ENCODE data around the gene FOXRED2. TPM values are rescaled to one million over a fixed set of nuclear protein-coding genes. Genes with fewer than 3 reads are reported as not detected.

Gene FOXRED2
- polyA plus RNA-seq, 1 of the 3 experiments (the other 2 are of a cell fraction) = 7.9 TPM

GRCh38 chr22:36550701-36551495 lies 44.1 kb upstream of the FOXRED2 start (continued):
- TF ChIP-seq TCF12 (IDR thresholded peaks at IDR 0.05) (no peak), FOXJ3 (CRISPR knock-in tag; IDR thresholded peaks at IDR 0.05) (no peak), USF2 (IDR thresholded peaks at IDR 0.05; ENCODE audit: borderline replicate concordance, low read depth, low read length) (no peak), RCOR1 (IDR thresholded peaks at IDR 0.05; ENCODE audit: low read length) (no peak), RXRA (IDR thresholded peaks at IDR 0.05; ENCODE audit: borderline replicate concordance, low read depth) (no peak), RFX5 (IDR thresholded peaks at IDR 0.05; ENCODE audit: low read length) (no peak)

GRCh38 chr22:36549033-36549432 lies 42.2 kb upstream of the FOXRED2 start:
- TF ChIP-seq GABPA (IDR thresholded peaks at IDR 0.05; ENCODE audit: low read depth) = no peak
- TF ChIP-seq EP300 (IDR thresholded peaks at IDR 0.05; ENCODE audit: borderline replicate concordance in 1 of 2, low read depth in 1 of 2, low read length in 1 of 2) = no peak
- no peak for TF ChIP-seq IRF3 (IDR thresholded peaks at IDR 0.05; ENCODE audit: low read depth, low read length)
- TF ChIP-seq GATA2 (CRISPR knock-in tag; IDR thresholded peaks at IDR 0.05) = no peak
- TF ChIP-seq PBX3 (IDR thresholded peaks at IDR 0.05) = no peak
- TF ChIP-seq FOXM1 (IDR thresholded peaks at IDR 0.05; ENCODE audit: low read depth) = no peak
- TF ChIP-seq TAF1 (IDR thresholded peaks at IDR 0.05; ENCODE audit: borderline replicate concordance, low read depth, low read length) = no peak
- no peak for TF ChIP-seq USF1 (IDR thresholded peaks at IDR 0.05; ENCODE audit: borderline replicate concordance, low read depth)
- no peak for TF ChIP-seq TCF12 (IDR thresholded peaks at IDR 0.05)
- no peak for TF ChIP-seq YY1 (IDR thresholded peaks at IDR 0.05; ENCODE audit: low read depth)
- TF ChIP-seq REST (IDR thresholded peaks at IDR 0.05; ENCODE audit: low read depth, low read length) = no peak
- TF ChIP-seq ELF1 (IDR thresholded peaks at IDR 0.05) = no peak
- TF ChIP-seq RXRA (IDR thresholded peaks at IDR 0.05; ENCODE audit: borderline replicate concordance, low read depth) = no peak
- no peak for TF ChIP-seq RCOR1 (IDR thresholded peaks at IDR 0.05; ENCODE audit: low read length)
- Histone ChIP-seq H4K20me1 (ENCODE audit: insufficient read depth) (no peaks in the 10 kb centered on the region), H3K4me2 (no peak overlapping the region), H3F3A (replicated peaks; ENCODE audit: insufficient read depth) (peaks cover 11% of the 10 kb centered on the region), H3K79me2 (ENCODE audit: insufficient read depth) (no peaks in the 10 kb centered on the region), H3K9me3 (no peaks in the 10 kb centered on the region), H3K4me1 (ENCODE audit: control insufficient read depth in 1 of 2, insufficient read depth in 2 of 2, low read depth in 1 of 2, low read length in 1 of 2) (peaks cover 0 to 2% of the 10 kb centered on the region in 2 experiments; a peak in 1 of 4 replicates), H3K9me2 (no peaks in the 10 kb centered on the region), H3K36me3 (replicated peaks in 1 of 2; ENCODE audit: control insufficient read depth in 1 of 2, insufficient read depth in 2 of 2, low read length in 1 of 2) (no peaks in the 10 kb centered on the region), H3K9ac (no peak overlapping the region), H3K27me3 (ENCODE audit: insufficient read depth) (peaks cover 19% of the 10 kb centered on the region), H2AFZ (ENCODE audit: low read depth) (no peak overlapping the region), H3K4me3 (ENCODE audit: low read depth in 2 of 2, low read length in 1 of 2) (no peak overlapping the region), H3K27ac (ENCODE audit: low read depth in 2 of 2, low read length in 1 of 2) (no peak overlapping the region)
- WGBS (ENCODE audit: low lambda C conversion rate) = 86% methylated on average over 5 of the region's 5 CpGs
- DNase-seq = no peak
- CTCF ChIA-PET = interaction anchor here (0.5 to 8.0 kb wide), 4 partner anchors 66 to 421 kb away, joined by 3 to 48 read pairs (median 12); no protein-coding TSS in a partner anchor
- POLR2A ChIA-PET = no interaction called here

Data from SK-N-SH (cell line).